Stimulated activated CD4-positive, alpha-beta T cell treated with anti-CD3 and anti-CD28 coated beads, Interleukin-4, amount 100 ng/mL, for 24 hours (primary cell): ENCODE data around the gene JTB.
A peak's percentile ranks its signal among the peaks of the same experiment; 100 is the strongest.

Experiments
- DNase-seq: peaks from one replicate; pipeline ENCODE4 v3.0.0-alpha.2; 2020

The JTB gene

GRCh38 chr1:153978274-153978909, 918 bp upstream of the JTB start:
- no peak for DNase-seq

DNA sequence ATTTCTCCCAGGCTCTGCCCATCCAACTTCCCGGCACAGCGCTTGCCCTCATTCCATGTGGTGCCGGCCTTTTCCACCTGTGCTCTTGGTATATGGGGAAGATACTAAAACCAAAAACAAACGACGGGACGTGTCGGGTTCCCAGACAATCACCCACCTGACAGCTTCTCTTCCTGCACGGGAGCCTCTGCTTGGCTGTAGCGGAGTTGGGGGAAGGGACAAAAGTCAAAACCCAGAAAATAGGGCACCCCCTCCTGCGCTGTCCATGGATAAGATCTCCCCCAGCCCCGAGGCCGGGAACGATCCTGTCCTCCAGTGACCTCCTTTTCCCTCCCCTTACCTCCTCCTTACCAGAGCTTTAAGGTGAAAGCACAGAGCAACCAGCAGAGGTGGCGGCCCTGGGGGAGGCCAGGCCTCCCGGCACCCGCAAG, 640 bp downstream of the JTB start:
- no peak for DNase-seq

DNA sequence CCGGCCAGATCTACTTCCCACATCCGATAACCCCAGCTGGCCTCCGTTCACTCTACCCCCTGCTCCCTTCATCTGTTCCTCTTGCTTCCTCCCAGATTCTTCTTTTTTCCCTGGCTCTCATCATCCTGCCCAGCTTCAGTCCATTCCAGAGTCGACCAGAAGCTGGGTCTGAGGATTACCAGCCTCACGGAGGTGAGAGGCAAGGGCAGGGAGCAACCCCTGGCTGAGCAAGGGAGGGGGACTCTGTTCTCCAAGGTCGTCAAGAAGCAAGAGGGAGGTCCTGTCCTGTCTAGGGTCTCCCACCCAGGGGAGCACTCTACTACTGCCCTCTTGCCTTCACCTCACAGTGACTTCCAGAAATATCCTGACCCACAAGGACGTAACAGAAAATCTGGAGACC, 3.9 kb downstream of the JTB start:
- DNase-seq: no peak

DNA sequence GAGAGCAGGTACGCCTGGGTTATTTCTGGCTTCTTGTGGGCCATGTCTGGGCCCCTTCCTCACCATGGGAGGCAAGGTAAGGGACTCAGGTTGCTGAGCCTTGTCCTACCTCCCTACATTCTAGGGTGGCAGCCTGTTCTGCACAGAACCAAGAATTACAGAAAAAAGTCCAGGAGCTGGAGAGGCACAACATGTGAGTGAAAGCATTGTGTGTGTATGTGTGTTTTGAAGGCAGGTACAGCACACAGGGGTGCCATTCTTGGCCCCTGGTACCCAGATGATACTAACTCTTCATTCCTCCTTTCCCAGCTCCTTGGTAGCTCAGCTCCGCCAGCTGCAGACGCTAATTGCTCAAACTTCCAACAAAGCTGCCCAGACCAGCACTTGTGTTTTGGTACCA, 4.4 kb downstream of the JTB start:
- no peak for DNase-seq

- no peak for DNase-seq
Observed at GRCh38 chr1:153970346-153970745, 7.1 kb downstream of the JTB start.

GRCh38 chr1:153968972-153969371, 8.5 kb downstream of the JTB start:
- DNase-seq: no peak

DNA sequence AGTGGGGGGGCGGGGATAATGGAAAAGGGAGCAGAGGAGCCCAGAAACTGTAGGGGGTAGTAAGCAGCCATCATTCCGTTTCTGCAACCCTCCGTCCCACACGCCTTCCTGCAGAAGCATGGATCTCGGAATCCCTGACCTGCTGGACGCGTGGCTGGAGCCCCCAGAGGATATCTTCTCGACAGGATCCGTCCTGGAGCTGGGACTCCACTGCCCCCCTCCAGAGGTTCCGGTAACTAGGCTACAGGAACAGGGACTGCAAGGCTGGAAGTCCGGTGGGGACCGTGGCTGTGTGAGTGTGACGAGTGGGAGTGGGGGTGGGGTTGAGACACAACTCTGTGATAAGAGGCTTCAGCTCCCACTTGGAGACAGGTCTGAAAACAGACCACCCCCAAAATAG, 9.1 kb downstream of the JTB start:
- no peak for DNase-seq

DNA sequence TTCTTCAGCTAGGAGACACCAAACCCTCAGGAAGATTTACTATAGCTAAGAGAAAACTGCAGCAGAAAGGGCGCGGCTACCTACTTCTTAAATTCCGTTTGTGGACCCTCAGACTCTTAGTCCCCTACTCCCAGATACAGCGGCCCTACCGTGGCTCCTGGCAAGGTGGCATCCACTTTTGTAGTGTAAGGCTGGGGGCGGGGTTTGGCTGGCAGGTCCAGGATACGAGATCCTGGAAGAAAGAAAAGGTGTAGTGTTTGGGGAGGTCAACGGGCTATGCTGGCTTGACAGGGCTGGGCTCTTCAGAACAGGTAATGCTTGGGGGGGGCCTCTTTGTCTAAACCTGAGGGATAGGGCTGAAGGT, 9.5 kb downstream of the JTB start:
- DNase-seq: no peak

GRCh38 chr1:153967107-153967999, 10.1 kb downstream of the JTB start, which contains the start of gene CREB3L4:
Gene CREB3L4, plus strand, starts transcription at chr1:153967902. Its CDS starts 624 bp downstream, at chr1:153968526.
- DNase-seq: peak; percentile 86

DNA sequence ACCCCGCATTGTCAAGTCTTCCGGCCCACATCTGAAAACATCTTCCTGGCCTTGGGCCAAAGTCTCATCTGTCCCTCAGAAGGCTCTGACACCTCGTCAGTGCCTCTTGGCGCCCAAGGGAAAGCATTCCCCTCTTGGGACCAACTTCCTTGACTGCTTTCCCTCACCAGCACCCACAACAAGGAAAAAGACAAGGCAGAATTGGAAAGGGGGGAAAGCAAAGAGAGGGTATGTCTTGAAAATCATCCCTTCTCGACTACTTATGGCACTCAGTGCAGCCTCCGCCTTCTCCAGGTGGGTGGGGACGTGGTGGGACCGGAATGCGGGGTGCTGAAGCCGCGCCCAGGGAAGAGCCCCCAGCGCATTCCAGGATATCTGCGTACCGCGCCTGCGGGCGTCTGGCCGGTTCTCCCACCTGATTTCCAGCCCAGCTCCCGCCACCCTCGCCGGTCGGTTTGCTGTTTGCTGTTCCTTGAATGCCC, 13.6 kb downstream of the JTB start:
- no peak for DNase-seq

DNA sequence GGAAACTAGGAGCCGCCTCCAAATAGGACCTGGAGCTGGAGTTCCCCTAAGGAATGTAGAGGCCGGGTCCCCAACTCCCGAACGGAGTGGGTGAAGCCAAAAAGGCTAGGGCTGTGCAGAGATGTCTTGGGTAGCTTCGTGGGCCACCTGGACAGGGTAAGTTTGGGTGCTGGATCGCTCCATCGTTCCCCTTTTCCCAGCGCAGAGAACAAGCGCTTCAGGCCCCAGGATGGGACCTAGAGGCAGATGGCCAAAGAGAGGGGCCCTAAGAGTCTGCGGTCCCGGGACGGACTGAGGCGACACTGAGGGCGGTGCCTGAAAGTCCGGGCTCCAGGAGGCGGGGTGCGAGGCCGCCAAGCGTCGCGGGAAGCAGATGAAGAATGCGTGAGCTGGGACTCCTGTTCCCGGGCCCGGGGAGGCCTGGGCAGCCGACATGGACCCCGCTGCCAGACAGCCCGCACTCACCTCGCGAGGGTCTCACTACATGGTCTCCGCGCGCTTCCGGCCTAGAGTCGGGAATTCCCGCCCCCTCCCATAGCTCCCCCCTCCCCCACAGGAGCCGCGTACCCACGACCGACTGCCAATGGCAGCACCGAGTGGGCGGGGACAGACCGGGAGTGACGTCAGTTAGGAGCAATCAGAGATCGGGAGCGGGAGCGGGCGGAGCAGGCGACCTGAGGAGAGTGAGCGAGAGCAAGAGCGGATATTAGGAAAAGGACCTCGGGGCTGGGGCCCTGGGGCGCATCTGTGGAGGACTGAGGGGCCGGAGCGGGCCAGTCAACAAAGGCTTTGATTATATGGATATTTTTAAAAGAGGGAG, 14.2 kb downstream of the JTB start, which contains the start of gene SLC39A1:
TSS of gene SLC39A1 (minus strand) at position 508 of the 820 bp plus-strand sequence. CDS start 822 bp downstream, outside the sequence.
- peak; percentile 95 for DNase-seq

DNA sequence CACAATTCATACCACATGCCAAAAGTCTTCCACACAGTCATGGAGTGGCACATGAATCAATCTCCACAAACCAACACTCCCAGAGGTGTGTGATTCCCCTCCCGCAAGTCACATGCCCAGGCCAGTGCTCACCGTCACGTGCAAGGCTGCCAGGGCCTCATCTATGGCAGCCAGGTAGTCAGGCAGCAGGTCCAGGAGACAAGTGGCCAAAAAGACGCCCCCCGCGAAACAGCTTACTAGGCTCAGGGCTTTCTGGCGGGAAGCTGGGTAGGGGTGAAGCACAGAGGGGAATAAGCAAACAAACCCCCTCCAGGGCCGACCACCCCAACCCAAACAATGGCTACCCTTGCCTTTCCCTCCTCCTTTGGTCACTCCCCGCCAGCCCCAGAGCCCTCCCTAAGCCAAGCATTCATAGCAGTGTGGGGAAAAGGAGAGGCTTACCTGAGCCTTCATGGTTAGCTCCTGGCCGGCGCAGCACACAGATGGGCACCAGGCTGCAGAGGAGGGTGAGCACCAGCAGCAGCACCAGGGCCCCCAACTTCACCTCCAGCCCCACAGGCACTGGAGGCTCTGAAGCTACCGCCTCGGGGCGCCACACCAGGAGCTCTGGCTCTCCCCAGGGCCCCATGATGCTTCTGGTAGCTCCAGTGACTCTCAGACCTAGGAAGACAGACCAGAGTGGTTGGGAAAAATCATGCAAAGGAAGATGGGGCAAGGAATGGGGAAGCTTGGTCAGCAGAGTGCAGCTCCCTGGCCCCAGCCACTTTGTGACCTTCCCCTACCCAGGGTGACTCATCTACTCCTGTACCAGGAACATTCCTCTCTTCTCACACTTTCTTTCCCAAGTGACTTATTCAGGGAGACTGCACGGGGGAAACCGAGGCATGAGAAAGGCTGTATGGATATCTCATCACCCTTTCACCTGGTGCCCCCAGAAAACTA, 15.1 kb downstream of the JTB start:
- no peak for DNase-seq

- no peak for DNase-seq
Observed at GRCh38 chr1:153961421-153961820, 16.1 kb downstream of the JTB start.

DNA sequence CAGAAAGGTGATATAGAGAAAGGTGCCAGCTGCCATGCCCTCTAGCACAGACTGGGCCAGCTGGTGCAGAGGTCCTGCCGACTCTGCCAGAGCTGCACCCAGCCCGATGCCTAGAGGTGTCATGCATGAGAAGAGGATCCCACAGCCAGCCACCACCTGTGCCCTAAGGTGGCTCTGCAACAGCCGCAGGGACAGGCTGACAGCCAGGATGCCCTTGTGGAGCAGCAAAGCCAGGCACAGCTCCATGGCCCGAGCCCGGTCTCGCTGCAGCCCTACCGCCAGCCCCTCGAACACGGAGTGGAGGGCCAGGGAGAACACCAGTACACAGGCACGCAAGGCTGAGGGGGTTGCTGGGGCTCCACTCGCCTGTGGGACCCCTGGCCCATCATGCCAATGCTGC, 17.3 kb downstream of the JTB start:
- no peak for DNase-seq

DNA sequence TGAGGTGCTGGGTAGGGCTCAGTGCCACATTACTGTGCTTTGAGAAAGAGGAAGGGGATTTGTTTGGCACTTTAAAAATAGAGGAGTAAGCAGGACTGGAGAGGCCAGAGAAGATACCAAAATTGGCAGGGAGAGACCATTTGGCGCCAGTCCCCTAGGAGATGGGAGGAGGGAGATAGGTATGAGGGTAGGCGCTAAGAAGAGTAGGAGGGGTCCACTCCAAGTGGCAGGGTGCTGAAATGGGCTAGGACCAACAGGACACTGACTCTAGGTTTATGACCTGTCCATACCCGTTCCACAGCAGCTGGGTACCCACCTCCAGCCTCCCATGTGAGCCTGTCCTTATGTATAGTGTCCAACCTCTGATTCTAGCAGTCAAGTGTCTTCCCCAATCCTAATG, 18.0 kb downstream of the JTB start:
- no peak for DNase-seq

DNA sequence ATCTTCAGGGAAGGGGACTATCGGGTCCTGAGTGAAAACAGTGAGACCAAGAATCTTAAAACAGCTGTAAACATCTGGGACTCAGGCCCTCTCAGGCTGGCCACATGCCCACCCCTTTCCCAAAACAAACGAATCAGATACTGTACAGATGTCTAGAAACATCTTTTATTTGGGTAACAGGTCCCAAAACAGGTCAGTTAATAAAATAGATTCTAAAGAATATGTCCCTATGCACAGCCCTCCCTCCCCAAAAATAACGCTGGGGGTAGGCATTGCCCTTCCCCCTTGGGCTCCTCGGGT, 18.6 kb downstream of the JTB start:
- DNase-seq: no peak

- peak; percentile 98 for DNase-seq
Observed at GRCh38 chr1:153958111-153958960, 19.1 kb downstream of the JTB start, which contains the start of gene CRTC2. Gene CRTC2, minus strand, starts transcription at chr1:153958612. Its CDS starts 115 bp downstream, at chr1:153958497.

- peak; percentile 49 for DNase-seq
Observed at GRCh38 chr1:153957744-153958110, 19.7 kb downstream of the JTB start.

DNA sequence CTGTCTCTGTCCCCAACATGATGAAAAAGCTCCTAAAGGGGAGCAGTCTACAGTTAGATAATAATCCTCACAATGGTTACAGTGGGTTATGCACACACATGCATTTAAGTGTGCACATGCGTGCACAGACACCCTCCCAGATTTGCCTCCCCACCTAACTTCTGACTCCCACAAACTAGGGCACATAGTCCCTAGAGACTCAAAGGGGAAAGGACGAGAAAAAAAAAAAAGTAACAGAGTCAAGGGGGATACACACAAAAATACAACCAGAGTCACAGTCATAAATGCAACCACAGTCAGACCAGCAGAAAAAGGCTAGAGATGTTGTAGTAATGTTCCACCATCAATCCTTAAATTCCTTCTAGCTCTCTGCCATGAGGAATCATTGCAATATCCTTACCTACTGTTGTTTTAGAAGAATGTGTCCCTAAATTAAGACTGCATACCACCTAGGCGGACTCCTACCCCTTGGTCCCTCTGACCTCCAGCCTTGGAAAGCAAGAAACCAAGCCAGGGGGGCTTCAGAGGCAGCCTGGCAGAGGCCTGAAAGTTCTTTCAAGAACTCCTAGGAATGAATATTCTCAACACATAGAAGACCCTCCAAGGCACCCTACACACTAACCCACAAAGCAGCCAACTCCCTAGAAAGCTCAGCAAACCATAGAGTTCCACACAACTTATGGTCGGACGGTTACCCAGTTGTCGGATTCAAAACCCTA, 20.3 kb downstream of the JTB start:
- no peak for DNase-seq

GRCh38 chr1:153954826-153955225, 22.6 kb downstream of the JTB start:
- no peak for DNase-seq
